Keratinocyte (primary cell): ENCODE measurements around the gene KHSRP. TPM values are rescaled to one million over a fixed set of nuclear protein-coding genes. Genes with fewer than 3 reads are reported as not detected.

ENCODE experiments used
- DNase-seq: peaks from one replicate; pipeline ENCODE4 v3.0.0-alpha.2; 2011; ENCODE audit warnings: low read depth, missing footprints, low spot score
- FAIRE-seq: peaks from 2 replicates; lab custom pipeline; 2011; peaks lifted over from hg19 to GRCh38; lab: Jason Lieb, UNC
- H2AFZ ChIP-seq: 2 replicates; pipeline ENCODE4 v1.6.0; 2012; ENCODE audit warnings: low read length, control low read depth, inconsistent platforms; ENCODE audit not compliant: control insufficient read depth
- H3K27ac ChIP-seq: 2 replicates; pipeline ENCODE4 v1.5.1; 2011; ENCODE audit warnings: low read length; ENCODE audit not compliant: control insufficient read depth, insufficient read depth
- H3K27me3 ChIP-seq: 3 replicates; pipeline ENCODE4 v1.6.0; 2011; ENCODE audit warnings: low read length; ENCODE audit not compliant: control insufficient read depth, insufficient read depth; ENCODE audit errors: extremely low read depth
- H3K36me3 ChIP-seq, 2 experiments: 2 replicates in 1 of 2; 3 replicates in 1 of 2; pipeline ENCODE4 v1.5.1; 2011; ENCODE audit warnings: low read length in 2 of 2, mild to moderate bottlenecking in 1 of 2; ENCODE audit not compliant: control insufficient read depth in 2 of 2, insufficient read depth in 2 of 2; ENCODE audit errors: extremely low read depth in 1 of 2
- H3K4me1 ChIP-seq: 3 replicates; pipeline ENCODE4 v1.5.1; 2011; ENCODE audit warnings: low read length; ENCODE audit not compliant: control insufficient read depth, insufficient read depth; ENCODE audit errors: extremely low read depth
- H3K4me2 ChIP-seq: 3 replicates; pipeline ENCODE4 v1.6.0; 2011; ENCODE audit warnings: low read depth, low read length; ENCODE audit not compliant: control insufficient read depth, insufficient read depth; ENCODE audit errors: extremely low read depth
- H3K4me3 ChIP-seq, 3 experiments: fragments of 200-600 bp in 1 of 3; sonication (generic) in 1 of 3; 2 replicates in 2 of 3; 3 replicates in 1 of 3; pipeline ENCODE4 v1.5.1; 2011 to 2016; ENCODE audit warnings: low read length in 3 of 3, mild to moderate bottlenecking in 3 of 3, control low read depth in 2 of 3, inconsistent platforms in 1 of 3, low read depth in 1 of 3, mixed read lengths in 1 of 3, mixed run types in 1 of 3, moderate library complexity in 1 of 3; ENCODE audit not compliant: control insufficient read depth in 2 of 3, insufficient read depth in 2 of 3; ENCODE audit errors: extremely low read depth in 1 of 3
- H3K79me2 ChIP-seq: 2 replicates; pipeline ENCODE4 v1.6.0; 2012; ENCODE audit warnings: low read length; ENCODE audit not compliant: control insufficient read depth, insufficient read depth
- H3K9ac ChIP-seq: 3 replicates; pipeline ENCODE4 v1.6.0; 2011; ENCODE audit warnings: low read length; ENCODE audit not compliant: control insufficient read depth, insufficient read depth; ENCODE audit errors: extremely low read depth
- H3K9me1 ChIP-seq: 3 replicates; pipeline ENCODE4 v1.6.0; 2011; ENCODE audit warnings: low read length; ENCODE audit not compliant: control insufficient read depth, insufficient read depth; ENCODE audit errors: extremely low read depth
- H3K9me3 ChIP-seq: 2 replicates; pipeline ENCODE4 v1.5.1; 2012; ENCODE audit warnings: low read depth, low read length; ENCODE audit not compliant: control insufficient read depth
- H4K20me1 ChIP-seq: 3 replicates; pipeline ENCODE4 v1.6.0; 2011; ENCODE audit warnings: low read length; ENCODE audit not compliant: control insufficient read depth, insufficient read depth; ENCODE audit errors: extremely low read depth
- EZH2 ChIP-seq: IDR thresholded peaks from one replicate; pipeline ENCODE4 v1.6.1; 2012; ENCODE audit warnings: inconsistent platforms, mild to moderate bottlenecking, low read length, moderate library complexity
- dilution Hi-C: fragments of 300-500 bp; cut with MboI; formaldehyde crosslinking; loops from one replicate; pipeline ENCODE4 v1.7.0; 2020; ENCODE audit warnings: low sequenced_read_pairs; ENCODE audit not compliant: extremely low pct_ligation_motif_present
- polyA plus RNA-seq, 5 experiments: library from polyadenylated mRNA; depleted of rRNA in 3 of 5; stranded (reverse) in 3 of 5; stranded (forward) in 1 of 5; unstranded in 1 of 5; fragments of >200 nt; gene quantifications; 1 replicate in 1 of 5; 2 replicates in 3 of 5; 3 replicates in 1 of 5; pipeline versions ENCODE4 v1.2.1 to v1.2.3, GENCODE V29; 2011 to 2012; ENCODE audit warnings: missing spikeins in 2 of 5, low read depth in 1 of 5, low replicate concordance in 1 of 5
- TF ChIP-seq, protein P1 (sequence below), 3 experiments: IDR thresholded peaks in 1 of 3; conservative IDR thresholded peaks in 1 of 3; optimal IDR thresholded peaks in 1 of 3; 2 replicates in 2 of 3; 3 replicates in 1 of 3; pipeline versions ENCODE3 to v1.5.1; 2011; ENCODE audit warnings: low read length in 3 of 3, mild to moderate bottlenecking in 3 of 3, moderate library complexity in 2 of 3, control low read depth in 1 of 3, inconsistent platforms in 1 of 3; ENCODE audit not compliant: insufficient read depth in 2 of 3; ENCODE audit errors: extremely low read depth in 1 of 3

KHSRP gene
- polyA plus RNA-seq, 1 donor (not counting 4 experiments of a cell fraction or from before 2014, with no cell fraction given), result 56.6 TPM

DNA sequence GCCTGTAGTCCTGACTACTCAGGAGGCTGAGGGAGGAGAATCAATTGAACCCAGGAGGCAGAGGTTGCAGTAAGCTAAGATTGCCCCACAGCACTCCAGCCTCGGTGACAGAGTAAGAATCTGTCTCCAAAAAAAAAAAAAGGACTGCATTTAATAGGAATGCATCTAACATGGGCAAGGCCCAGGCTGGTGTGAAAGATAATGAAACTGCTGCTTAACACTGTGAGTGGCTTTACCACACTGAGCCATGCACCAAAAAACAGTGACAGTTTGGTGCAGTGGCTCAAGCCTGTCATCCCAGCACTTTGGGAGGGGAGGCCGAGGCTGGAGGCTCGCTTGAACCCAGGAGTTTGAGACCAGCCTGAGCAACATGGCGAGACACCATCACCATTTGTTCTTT, 40.2 kb downstream of the KHSRP start:
- Histone ChIP-seq H3K27ac (no peak overlapping the region), H2AFZ (no peak overlapping the region), H4K20me1 (peaks cover under 1% of the 10 kb centered on the region), H3K79me2 (peaks cover 5% of the 10 kb centered on the region), H3K27me3 (no peaks in the 10 kb centered on the region), H3K4me3 (no peak overlapping the region), H3K4me2 (no peak overlapping the region), H3K9me3 (no peaks in the 10 kb centered on the region), H3K4me1 (no peaks in the 10 kb centered on the region), H3K9me1 (no peaks in the 10 kb centered on the region), H3K36me3 (peaks cover 50 to 55% of the 10 kb centered on the region in 2 experiments), H3K9ac (no peak overlapping the region)
- TF ChIP-seq, protein P1, sequence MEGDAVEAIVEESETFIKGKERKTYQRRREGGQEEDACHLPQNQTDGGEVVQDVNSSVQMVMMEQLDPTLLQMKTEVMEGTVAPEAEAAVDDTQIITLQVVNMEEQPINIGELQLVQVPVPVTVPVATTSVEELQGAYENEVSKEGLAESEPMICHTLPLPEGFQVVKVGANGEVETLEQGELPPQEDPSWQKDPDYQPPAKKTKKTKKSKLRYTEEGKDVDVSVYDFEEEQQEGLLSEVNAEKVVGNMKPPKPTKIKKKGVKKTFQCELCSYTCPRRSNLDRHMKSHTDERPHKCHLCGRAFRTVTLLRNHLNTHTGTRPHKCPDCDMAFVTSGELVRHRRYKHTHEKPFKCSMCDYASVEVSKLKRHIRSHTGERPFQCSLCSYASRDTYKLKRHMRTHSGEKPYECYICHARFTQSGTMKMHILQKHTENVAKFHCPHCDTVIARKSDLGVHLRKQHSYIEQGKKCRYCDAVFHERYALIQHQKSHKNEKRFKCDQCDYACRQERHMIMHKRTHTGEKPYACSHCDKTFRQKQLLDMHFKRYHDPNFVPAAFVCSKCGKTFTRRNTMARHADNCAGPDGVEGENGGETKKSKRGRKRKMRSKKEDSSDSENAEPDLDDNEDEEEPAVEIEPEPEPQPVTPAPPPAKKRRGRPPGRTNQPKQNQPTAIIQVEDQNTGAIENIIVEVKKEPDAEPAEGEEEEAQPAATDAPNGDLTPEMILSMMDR (optimal IDR thresholded peaks at IDR 0.05 in 1 of 3, IDR thresholded peaks at IDR 0.05 in 1 of 3, conservative IDR thresholded peaks at IDR 0.05 in 1 of 3; ENCODE audit: extremely low read depth in 1 of 3, insufficient read depth in 2 of 3, low read length in 3 of 3), result no peak
- no peak for TF ChIP-seq EZH2
- FAIRE-seq, result no peak
- dilution Hi-C loops, result no loop called here
- no peak for DNase-seq

DNA sequence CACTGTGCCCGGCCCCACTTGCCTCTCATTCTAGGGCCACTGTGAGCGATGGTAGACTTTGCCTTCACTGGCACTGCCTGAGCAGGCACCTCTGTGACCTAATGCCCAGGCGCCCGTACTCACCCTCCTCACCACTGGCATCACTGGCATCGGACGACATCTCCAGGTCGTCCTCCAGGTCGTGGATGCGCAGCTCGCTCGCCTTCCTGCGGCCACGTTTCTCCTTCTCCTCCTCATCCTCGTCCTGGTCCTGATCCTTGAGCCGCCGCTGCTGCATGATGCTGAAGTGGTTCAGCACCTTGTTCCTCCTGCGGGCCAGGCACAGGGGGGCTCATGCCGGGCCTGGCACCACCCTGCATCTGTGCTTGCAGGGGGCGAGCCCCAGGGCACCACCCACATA, 41.4 kb downstream of the KHSRP start:
- Histone ChIP-seq H3K9me1 (no peaks in the 10 kb centered on the region), H3K4me1 (no peaks in the 10 kb centered on the region), H3K79me2 (peaks cover 2% of the 10 kb centered on the region), H3K9ac (no peak overlapping the region), H3K27ac (no peak overlapping the region), H3K4me3 (no peak overlapping the region), H3K9me3 (no peaks in the 10 kb centered on the region), H3K4me2 (no peak overlapping the region), H3K27me3 (no peaks in the 10 kb centered on the region), H4K20me1 (no peaks in the 10 kb centered on the region), H2AFZ (no peak overlapping the region), H3K36me3 (peaks cover 43 to 47% of the 10 kb centered on the region in 2 experiments)
- TF ChIP-seq, protein P1 (optimal IDR thresholded peaks at IDR 0.05 in 1 of 3, IDR thresholded peaks at IDR 0.05 in 1 of 3, conservative IDR thresholded peaks at IDR 0.05 in 1 of 3; ENCODE audit: extremely low read depth in 1 of 3, insufficient read depth in 2 of 3, low read length in 3 of 3), result no peak
- FAIRE-seq (no peak), DNase-seq (no peak)
- dilution Hi-C loops, result no loop called here
